ENCODE data around the gene SEMA5B. TPM values are rescaled to one million over a fixed set of nuclear protein-coding genes. Genes with fewer than 3 reads are reported as not detected.

Gene SEMA5B
- total and polyA plus RNA-seq, 8 donors, result 0.52 to 11.0 (median 1.3) TPM

DNA sequence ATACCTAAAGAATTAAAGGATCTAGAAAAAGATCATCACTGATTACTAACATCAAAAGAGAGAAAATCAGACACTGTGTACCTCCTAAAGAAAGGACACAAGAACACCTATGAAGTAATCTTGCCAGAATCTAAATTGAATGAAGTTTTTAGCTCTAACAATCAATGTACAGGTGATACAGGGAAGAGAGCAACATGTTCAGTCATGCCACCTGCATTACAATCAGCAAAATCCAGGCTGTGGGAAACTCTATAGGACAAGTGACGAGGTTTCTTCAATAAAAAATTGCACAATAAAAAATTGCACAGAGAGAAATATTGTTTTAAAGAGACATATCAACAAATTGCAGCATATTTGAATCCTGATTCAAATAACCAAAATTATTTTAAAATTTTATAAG, 93.3 kb downstream of the SEMA5B start:
- Histone ChIP-seq H3K27ac (no peak overlapping the region), H3K9me3 (no peaks in the 10 kb centered on the region), H3K27me3 (no peaks in the 10 kb centered on the region), H3K36me3 (no peaks in the 10 kb centered on the region), H3K4me1 (no peaks in the 10 kb centered on the region), H3K4me3 (no peak overlapping the region)
- WGBS, 2 donors, result 89 to 93% methylated on average over 1 of the region's 1 CpG
- intact Hi-C loops (cut with DNase I), result no loop called here
- ATAC-seq (no peak), FAIRE-seq (no peak), DNase-seq (no peak)
- no peak for TF ChIP-seq CTCF (IDR thresholded peaks at IDR 0.05)

GRCh38 chr3:122932251-122932967, 95.2 kb downstream of the SEMA5B start:
- H3K4me3 ChIP-seq, result no peak overlapping the region
- DNase-seq, result no peak
- WGBS, 2 donors, result 49 to 58% methylated on average over 5 of the region's 5 CpGs
- no peaks in the 10 kb centered on the region for H3K9me3 ChIP-seq
- H3K4me1 ChIP-seq, result no peaks in the 10 kb centered on the region
- intact Hi-C loops (cut with DNase I), result no loop called here
- TF ChIP-seq CTCF (IDR thresholded peaks at IDR 0.05), result no peak
- no peaks in the 10 kb centered on the region for H3K36me3 ChIP-seq
- no peak overlapping the region for H3K27ac ChIP-seq
- ATAC-seq, result no peak
- no peak for FAIRE-seq
- H3K27me3 ChIP-seq, result no peaks in the 10 kb centered on the region

DNA sequence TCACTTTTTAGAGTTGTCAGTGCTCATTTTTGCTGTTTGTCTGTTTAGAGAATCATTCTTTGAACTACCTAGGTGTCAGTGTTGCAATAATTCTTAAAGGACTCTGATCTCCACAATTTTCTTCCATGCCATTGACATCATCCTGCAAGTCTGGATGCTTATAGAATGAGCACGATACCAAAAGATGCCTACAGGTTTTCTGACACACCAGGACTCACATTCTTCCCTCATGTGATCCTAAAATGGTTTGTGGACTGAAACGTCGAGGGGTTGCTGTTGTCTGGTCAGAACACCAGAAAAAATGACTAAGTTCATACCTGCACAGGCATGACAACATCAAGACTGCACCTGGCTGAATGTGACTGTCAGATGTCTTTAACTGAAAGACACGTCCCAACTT, 95.9 kb downstream of the SEMA5B start:
- Histone ChIP-seq H3K27me3 (no peaks in the 10 kb centered on the region), H3K4me1 (no peaks in the 10 kb centered on the region), H3K27ac (no peak overlapping the region), H3K36me3 (no peaks in the 10 kb centered on the region), H3K9me3 (no peaks in the 10 kb centered on the region), H3K4me3 (no peak overlapping the region)
- intact Hi-C loops (cut with DNase I), result no loop called here
- FAIRE-seq (no peak), ATAC-seq (no peak), DNase-seq (no peak)
- TF ChIP-seq CTCF (IDR thresholded peaks at IDR 0.05), result no peak
- 80 to 85% methylated on average over 4 of the region's 4 CpGs for WGBS, 2 donors

- no peak overlapping the region for H3K27ac ChIP-seq
- no peak for DNase-seq
- H3K27me3 ChIP-seq, result no peaks in the 10 kb centered on the region
- 76 to 80% methylated on average over 14 of the region's 14 CpGs for WGBS, 2 donors
- H3K4me3 ChIP-seq, result no peak overlapping the region
- no peak for FAIRE-seq
- no peak for ATAC-seq
- intact Hi-C loops (cut with DNase I), result no loop called here
- no peaks in the 10 kb centered on the region for H3K36me3 ChIP-seq
- H3K9me3 ChIP-seq, result no peaks in the 10 kb centered on the region
- no peak for TF ChIP-seq CTCF (IDR thresholded peaks at IDR 0.05)
- H3K4me1 ChIP-seq, result no peaks in the 10 kb centered on the region
These were observed 97.2 kb downstream of the SEMA5B start for GRCh38 chr3:122930063-122930997.
